ENCODE data around the gene RBMX2. TPM values are rescaled to one million over a fixed set of nuclear protein-coding genes. Genes with fewer than 3 reads are reported as not detected.

The RBMX2 gene
- total and polyA plus RNA-seq, 2 of the 4 experiments (the other 2 are of a cell fraction): 8.8 to 11.4 TPM

DNA sequence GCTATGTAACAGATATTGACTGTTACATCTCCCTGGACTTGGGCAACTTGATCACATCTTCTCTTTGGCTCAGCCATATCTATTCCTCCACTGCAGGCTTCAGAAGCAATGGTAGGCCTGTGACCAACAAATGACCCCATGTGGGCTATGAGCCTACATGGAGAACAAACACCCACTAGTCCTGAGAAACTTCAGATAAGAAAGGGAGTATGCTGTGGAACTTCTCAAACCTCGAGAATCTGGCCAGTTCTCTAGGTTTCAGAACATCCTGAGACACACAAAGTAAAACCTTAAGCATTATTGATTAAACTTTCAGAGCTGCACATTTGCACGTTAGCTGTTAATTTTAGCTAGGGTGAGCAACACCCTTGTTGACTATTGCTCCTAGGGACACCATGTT lies 16.3 kb downstream of the RBMX2 start:
- no CpG with 5 or more reads among the region's 2 CpGs for WGBS, 2 experiments (ENCODE audit: extremely low coverage in 2 of 2, insufficient read length in 1 of 2)
- no peak overlapping the region for H2AK9ac ChIP-seq (replicated peaks; ENCODE audit: low read depth, low read length, poor library complexity)
- no peak overlapping the region for H3K23ac ChIP-seq (ENCODE audit: low read depth, low read length)
- H2AK5ac ChIP-seq (ENCODE audit: low read depth, low read length): no peak overlapping the region
- no peak overlapping the region for H2BK20ac ChIP-seq (ENCODE audit: low read depth, low read length)
- dilution Hi-C loops (cut with HindIII; ENCODE audit: low sequenced_read_pairs, unreplicated experiment) (no loop called here), in situ Hi-C loops (cut with MboI; ENCODE audit: low sequenced_read_pairs) (no loop called here), intact Hi-C loops (cut with micrococcal nuclease) (no loop called here)
- no TSS peak for BruUV-seq (replicated peaks)
- H3K9me3 ChIP-seq (ENCODE audit: control insufficient read depth, insufficient read depth, low read length): no peaks in the 10 kb centered on the region
- no peak overlapping the region for H3K4me2 ChIP-seq (ENCODE audit: low read depth, low read length)
- no peak overlapping the region for H3K56ac ChIP-seq (ENCODE audit: extremely low read depth, insufficient read depth, low read length)
- ChIA-PET POLR2A (ENCODE audit: unreplicated experiment) (no interaction called here), CTCF (no interaction called here)
- H2BK15ac ChIP-seq (ENCODE audit: low read depth, low read length): no peak overlapping the region
- no peak overlapping the region for H4K91ac ChIP-seq (ENCODE audit: insufficient read depth, low read depth, low read length)
- DNase-seq (no peak), ATAC-seq (ENCODE audit: low read depth) (no peak)
- no peaks in the 10 kb centered on the region for H3K9me1 ChIP-seq (ENCODE audit: insufficient read depth, low read length)
- H2BK120ac ChIP-seq (ENCODE audit: low read depth, low read length): no peak overlapping the region
- H3K18ac ChIP-seq (ENCODE audit: low read depth, low read length): no peak overlapping the region
- no peaks in the 10 kb centered on the region; the same call in 1 of the 2 replicates for H3K27me3 ChIP-seq (ENCODE audit: control insufficient read depth, insufficient read depth, low read length)
- H3K4ac ChIP-seq (ENCODE audit: low read depth, low read length): no peak overlapping the region
- H3K27ac ChIP-seq (ENCODE audit: insufficient read depth, low read length): no peak overlapping the region
- H2BK5ac ChIP-seq (ENCODE audit: low read depth, low read length, poor library complexity, severe bottlenecking): no peak overlapping the region
- TF ChIP-seq MAFK (IDR thresholded peaks at IDR 0.05; ENCODE audit: low read depth, low read length): no peak
- TF ChIP-seq, protein P1, sequence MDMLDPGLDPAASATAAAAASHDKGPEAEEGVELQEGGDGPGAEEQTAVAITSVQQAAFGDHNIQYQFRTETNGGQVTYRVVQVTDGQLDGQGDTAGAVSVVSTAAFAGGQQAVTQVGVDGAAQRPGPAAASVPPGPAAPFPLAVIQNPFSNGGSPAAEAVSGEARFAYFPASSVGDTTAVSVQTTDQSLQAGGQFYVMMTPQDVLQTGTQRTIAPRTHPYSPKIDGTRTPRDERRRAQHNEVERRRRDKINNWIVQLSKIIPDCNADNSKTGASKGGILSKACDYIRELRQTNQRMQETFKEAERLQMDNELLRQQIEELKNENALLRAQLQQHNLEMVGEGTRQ (IDR thresholded peaks at IDR 0.05; ENCODE audit: low read depth, low read length): no peak
- TF ChIP-seq CEBPB (IDR thresholded peaks at IDR 0.05; ENCODE audit: low read depth, low read length): no peak
- TF ChIP-seq FOS (IDR thresholded peaks at IDR 0.05; ENCODE audit: low read depth, low read length): no peak
- TF ChIP-seq MXI1 (IDR thresholded peaks at IDR 0.05; ENCODE audit: borderline replicate concordance, low read depth, low read length): no peak
- TF ChIP-seq POLR2A (IDR thresholded peaks at IDR 0.05; ENCODE audit: low read depth, low read length): no peak
- TF ChIP-seq RAD21 (IDR thresholded peaks at IDR 0.05; ENCODE audit: low read length): no peak
- TF ChIP-seq, protein P2, sequence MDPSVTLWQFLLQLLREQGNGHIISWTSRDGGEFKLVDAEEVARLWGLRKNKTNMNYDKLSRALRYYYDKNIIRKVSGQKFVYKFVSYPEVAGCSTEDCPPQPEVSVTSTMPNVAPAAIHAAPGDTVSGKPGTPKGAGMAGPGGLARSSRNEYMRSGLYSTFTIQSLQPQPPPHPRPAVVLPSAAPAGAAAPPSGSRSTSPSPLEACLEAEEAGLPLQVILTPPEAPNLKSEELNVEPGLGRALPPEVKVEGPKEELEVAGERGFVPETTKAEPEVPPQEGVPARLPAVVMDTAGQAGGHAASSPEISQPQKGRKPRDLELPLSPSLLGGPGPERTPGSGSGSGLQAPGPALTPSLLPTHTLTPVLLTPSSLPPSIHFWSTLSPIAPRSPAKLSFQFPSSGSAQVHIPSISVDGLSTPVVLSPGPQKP (IDR thresholded peaks at IDR 0.05; ENCODE audit: borderline replicate concordance, low read depth, low read length): no peak
- TF ChIP-seq, protein P3, sequence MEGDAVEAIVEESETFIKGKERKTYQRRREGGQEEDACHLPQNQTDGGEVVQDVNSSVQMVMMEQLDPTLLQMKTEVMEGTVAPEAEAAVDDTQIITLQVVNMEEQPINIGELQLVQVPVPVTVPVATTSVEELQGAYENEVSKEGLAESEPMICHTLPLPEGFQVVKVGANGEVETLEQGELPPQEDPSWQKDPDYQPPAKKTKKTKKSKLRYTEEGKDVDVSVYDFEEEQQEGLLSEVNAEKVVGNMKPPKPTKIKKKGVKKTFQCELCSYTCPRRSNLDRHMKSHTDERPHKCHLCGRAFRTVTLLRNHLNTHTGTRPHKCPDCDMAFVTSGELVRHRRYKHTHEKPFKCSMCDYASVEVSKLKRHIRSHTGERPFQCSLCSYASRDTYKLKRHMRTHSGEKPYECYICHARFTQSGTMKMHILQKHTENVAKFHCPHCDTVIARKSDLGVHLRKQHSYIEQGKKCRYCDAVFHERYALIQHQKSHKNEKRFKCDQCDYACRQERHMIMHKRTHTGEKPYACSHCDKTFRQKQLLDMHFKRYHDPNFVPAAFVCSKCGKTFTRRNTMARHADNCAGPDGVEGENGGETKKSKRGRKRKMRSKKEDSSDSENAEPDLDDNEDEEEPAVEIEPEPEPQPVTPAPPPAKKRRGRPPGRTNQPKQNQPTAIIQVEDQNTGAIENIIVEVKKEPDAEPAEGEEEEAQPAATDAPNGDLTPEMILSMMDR (conservative IDR thresholded peaks at IDR 0.05; ENCODE audit: low read depth, low read length): no peak
- no peak for TF ChIP-seq RFX5 (IDR thresholded peaks at IDR 0.05; ENCODE audit: low read depth, low read length)
- no peak for TF ChIP-seq SMC3 (IDR thresholded peaks at IDR 0.05; ENCODE audit: low read depth, low read length)
- no peak for TF ChIP-seq RCOR1 (IDR thresholded peaks at IDR 0.05; ENCODE audit: insufficient replicate concordance, low read length)
- no peak for TF ChIP-seq CHD1 (IDR thresholded peaks at IDR 0.05; ENCODE audit: low read depth, low read length)
- TF ChIP-seq NFE2L2 (IDR thresholded peaks at IDR 0.05; ENCODE audit: low read depth, low read length): no peak
- no peak for TF ChIP-seq BHLHE40 (IDR thresholded peaks at IDR 0.05; ENCODE audit: low read depth, low read length)
- TF ChIP-seq MAZ (IDR thresholded peaks at IDR 0.05; ENCODE audit: borderline replicate concordance, low read depth, low read length): no peak
- no peaks in the 10 kb centered on the region for H3K4me1 ChIP-seq (ENCODE audit: control insufficient read depth, insufficient read depth, low read length)
- H3K79me1 ChIP-seq (ENCODE audit: low read depth in 1 of 2, low read length in 2 of 2): no peaks in the 10 kb centered on the region
- no peak overlapping the region for H2AFZ ChIP-seq (replicated peaks; ENCODE audit: low read length, poor library complexity)
- H4K5ac ChIP-seq (ENCODE audit: low read depth, low read length): no peak overlapping the region
- 0 out of 2 replicates have a peak, but pooled peaks cover 3% of the 10 kb centered on the region for H3K36me3 ChIP-seq (ENCODE audit: control insufficient read depth, insufficient read depth, low read length)
- no peak overlapping the region for H3K9ac ChIP-seq (ENCODE audit: low read depth, low read length)
- no peaks in the 10 kb centered on the region for H4K20me1 ChIP-seq (ENCODE audit: insufficient read depth, low read length)
- H4K8ac ChIP-seq (ENCODE audit: low read depth in 2 of 2, low read length in 2 of 2): no peak overlapping the region
- H3K4me3 ChIP-seq (ENCODE audit: insufficient read depth, low read depth, low read length): no peak overlapping the region
- no peak overlapping the region for H3K14ac ChIP-seq (replicated peaks; ENCODE audit: low read depth, low read length)
